Activated CD8-positive, alpha-beta T cell treated with anti-CD3 and anti-CD28 coated beads for 36 hours (primary cell): ENCODE data around the gene HOMER3. TPM values are rescaled to one million over a fixed set of nuclear protein-coding genes. Genes with fewer than 3 reads are reported as not detected.
A peak's percentile ranks its signal among the peaks of the same experiment; 100 is the strongest.

Source experiments
- ATAC-seq: fragments of 200-7000 bp; cut with Tn5 transposase; one replicate; pipeline ENCODE4 v1.10.0; 2021; ENCODE audit warnings: mild to moderate bottlenecking, moderate library complexity
- CTCF ChIA-PET: fragments of 350-600 bp; sonication (Branson Sonifier 250); formaldehyde crosslinking; loops from one replicate; lab custom pipeline; 2021; ENCODE audit warnings: antibody characterized with exemption; lab: Charles Lee
- POLR2A ChIA-PET: fragments of 350-600 bp; sonication (Branson Sonifier 250); formaldehyde crosslinking; loops from one replicate; lab custom pipeline; 2021; ENCODE audit warnings: antibody characterized with exemption; lab: Charles Lee
- DNase-seq: peaks from one replicate; pipeline ENCODE4 v3.0.0-alpha.2; 2020
- H3K27ac Mint-ChIP-seq: one replicate; pipeline ENCODE4 v1.8.0; 2021; ENCODE audit warnings: mild to moderate bottlenecking, mixed read lengths
- H3K27me3 Mint-ChIP-seq: one replicate; pipeline ENCODE4 v1.8.0; 2021; ENCODE audit warnings: mixed read lengths
- H3K36me3 Mint-ChIP-seq: one replicate; pipeline ENCODE4 v1.8.0; 2021; ENCODE audit warnings: low read depth, mixed read lengths
- H3K4me1 Mint-ChIP-seq: one replicate; pipeline ENCODE4 v1.8.0; 2021; ENCODE audit warnings: low read depth, mixed read lengths
- H3K4me3 Mint-ChIP-seq: one replicate; pipeline ENCODE4 v1.8.0; 2021; ENCODE audit warnings: mild to moderate bottlenecking, moderate library complexity, mixed read lengths
- H3K9me3 Mint-ChIP-seq: one replicate; pipeline ENCODE4 v1.8.0; 2021; ENCODE audit warnings: mixed read lengths
- CTCF ChIP-seq: fragments of 200-600 bp; IDR thresholded peaks from one replicate; pipeline ENCODE4 v1.8.0; 2022; ENCODE audit warnings: antibody characterized with exemption, mild to moderate bottlenecking
- intact Hi-C: fragments of 100-400 bp; cut with micrococcal nuclease; formaldehyde crosslinking; loops from one replicate; pipeline ENCODE4 v1.10.0; 2022
- total RNA-seq, 2 experiments: library from RNA; stranded (reverse); gene quantifications; one replicate each; pipeline ENCODE4 v1.2.3, GENCODE V29; 2021

Gene HOMER3
- total RNA-seq, 2 experiments from 2014 or later, result 0.36 to 0.51 TPM

- TF ChIP-seq CTCF, result no peak
- ATAC-seq (no peak), DNase-seq (no peak)
- Mint-ChIP-seq H3K36me3 (no peaks in the 10 kb centered on the region), H3K27ac (no peak overlapping the region), H3K4me3 (no peak overlapping the region), H3K4me1 (peaks cover 6% of the 10 kb centered on the region), H3K9me3 (no peaks in the 10 kb centered on the region), H3K27me3 (peaks cover 11% of the 10 kb centered on the region)
- intact Hi-C loops, result no loop called here
- ChIA-PET CTCF (no interaction called here), POLR2A (no interaction called here)
Measured at GRCh38 chr19:18966307-18966706, 25.3 kb upstream of the HOMER3 start.

GRCh38 chr19:18964121-18964520, 23.1 kb upstream of the HOMER3 start:
- DNase-seq (no peak), ATAC-seq (no peak)
- Mint-ChIP-seq H3K9me3 (no peaks in the 10 kb centered on the region), H3K4me1 (peaks cover 6% of the 10 kb centered on the region), H3K36me3 (no peaks in the 10 kb centered on the region), H3K27me3 (peaks cover 11% of the 10 kb centered on the region), H3K27ac (no peak overlapping the region), H3K4me3 (no peak overlapping the region)
- CTCF ChIA-PET, result no interaction called here
- POLR2A ChIA-PET, result interaction anchor here (0.6 kb wide), 1 partner anchor 274 kb away, joined by 3 read pairs; no protein-coding TSS in a partner anchor
- no peak for TF ChIP-seq CTCF
- intact Hi-C loops, result no loop called here

GRCh38 chr19:18961767-18962620, 21.0 kb upstream of the HOMER3 start:
- Mint-ChIP-seq H3K4me3 (no peak overlapping the region), H3K27ac (no peak overlapping the region), H3K36me3 (no peaks in the 10 kb centered on the region), H3K4me1 (peaks cover 6% of the 10 kb centered on the region), H3K9me3 (no peaks in the 10 kb centered on the region), H3K27me3 (peaks cover 11% of the 10 kb centered on the region)
- intact Hi-C loops, result no loop called here
- ChIA-PET CTCF (interaction anchor here (0.7 kb wide), 1 partner anchor 154 kb away, joined by 3 read pairs; no protein-coding TSS in a partner anchor), POLR2A (interaction anchor here (0.5 kb wide), 1 partner anchor 135 kb away, joined by 3 read pairs; no protein-coding TSS in a partner anchor)
- DNase-seq (peak; percentile 35), ATAC-seq (peak; percentile 45)
- no peak for TF ChIP-seq CTCF

GRCh38 chr19:18960370-18960769, 19.4 kb upstream of the HOMER3 start:
- H3K4me3 Mint-ChIP-seq, result no peak overlapping the region
- no peaks in the 10 kb centered on the region for H3K36me3 Mint-ChIP-seq
- POLR2A ChIA-PET, result no interaction called here
- TF ChIP-seq CTCF, result no peak
- no peak for DNase-seq
- H3K27me3 Mint-ChIP-seq, result peaks cover 8% of the 10 kb centered on the region
- no peak overlapping the region for H3K27ac Mint-ChIP-seq
- intact Hi-C loops, result no loop called here
- CTCF ChIA-PET, result no interaction called here
- no peak for ATAC-seq
- peaks cover 6% of the 10 kb centered on the region for H3K4me1 Mint-ChIP-seq
- H3K9me3 Mint-ChIP-seq, result no peaks in the 10 kb centered on the region

GRCh38 chr19:18955042-18955441, 14.0 kb upstream of the HOMER3 start:
- no peaks in the 10 kb centered on the region for H3K27me3 Mint-ChIP-seq

More at GRCh38 chr19:18955042-18955441, 14.0 kb upstream of the HOMER3 start:
- intact Hi-C loops, result no loop called here
- Mint-ChIP-seq H3K9me3 (peaks cover 3% of the 10 kb centered on the region), H3K36me3 (no peaks in the 10 kb centered on the region), H3K27ac (no peak overlapping the region), H3K4me1 (no peaks in the 10 kb centered on the region), H3K4me3 (no peak overlapping the region)
- no peak for DNase-seq
- CTCF ChIA-PET, result no interaction called here
- ATAC-seq, result no peak
- POLR2A ChIA-PET, result interaction anchor here (0.6 kb wide), 1 partner anchor 37 kb away, joined by 3 read pairs; no protein-coding TSS in a partner anchor
- no peak for TF ChIP-seq CTCF
